GM19438 (cell line): ENCODE results near the gene FMN1.
A peak's percentile ranks its signal among the peaks of the same experiment; 100 is the strongest.

Experiments
- ATAC-seq: cut with Tn5 transposase; IDR thresholded peaks from one replicate; pipeline ENCODE4 v1.9.1; 2021; ENCODE audit warnings: low read depth; ENCODE audit not compliant: unreplicated experiment

The FMN1 gene

GRCh38 chr15:32943711-32944110 lies 250.8 kb downstream of the FMN1 start:
- ATAC-seq: no peak

GRCh38 chr15:32942401-32942841 lies 252.1 kb downstream of the FMN1 start:
- ATAC-seq: no peak

GRCh38 chr15:32941823-32942222 lies 252.7 kb downstream of the FMN1 start:
- no peak for ATAC-seq

GRCh38 chr15:32936976-32937375 lies 257.5 kb downstream of the FMN1 start:
- no peak for ATAC-seq

GRCh38 chr15:32936283-32936918 lies 258.1 kb downstream of the FMN1 start:
- no peak for ATAC-seq

GRCh38 chr15:32935139-32935538 lies 259.4 kb downstream of the FMN1 start:
- ATAC-seq: no peak

GRCh38 chr15:32933236-32933635 lies 261.3 kb downstream of the FMN1 start:
- no peak for ATAC-seq

GRCh38 chr15:32928876-32929275 lies 265.6 kb downstream of the FMN1 start:
- no peak for ATAC-seq

- ATAC-seq: no peak
Measured at GRCh38 chr15:32927124-32927523, 267.4 kb downstream of the FMN1 start.

GRCh38 chr15:32923176-32923575 lies 271.3 kb downstream of the FMN1 start:
- ATAC-seq: no peak

GRCh38 chr15:32922541-32922940 lies 272.0 kb downstream of the FMN1 start:
- ATAC-seq: no peak

GRCh38 chr15:32919749-32920414 lies 274.6 kb downstream of the FMN1 start:
- no peak for ATAC-seq

GRCh38 chr15:32918547-32918946 lies 276.0 kb downstream of the FMN1 start:
- ATAC-seq: no peak

GRCh38 chr15:32910839-32911238 lies 283.7 kb downstream of the FMN1 start:
- ATAC-seq: no peak

- ATAC-seq: no peak
Measured at GRCh38 chr15:32909431-32909830, 285.1 kb downstream of the FMN1 start.

GRCh38 chr15:32908872-32909271 lies 285.6 kb downstream of the FMN1 start:
- ATAC-seq: no peak

GRCh38 chr15:32908135-32908801 lies 286.2 kb downstream of the FMN1 start:
- peak; percentile 77 for ATAC-seq

- ATAC-seq: no peak
Measured at GRCh38 chr15:32905481-32905880, 289.0 kb downstream of the FMN1 start.

- ATAC-seq: no peak
Measured at GRCh38 chr15:32904448-32904847, 290.1 kb downstream of the FMN1 start.

- no peak for ATAC-seq
Measured at GRCh38 chr15:32903591-32904290, 290.8 kb downstream of the FMN1 start.

- no peak for ATAC-seq
Measured at GRCh38 chr15:32901995-32902394, 292.5 kb downstream of the FMN1 start.
